GM18502 (cell line): Measurements from ENCODE around the gene MTCH2.
"Not testable (repeated sequence)": the region's sequence is repeated elsewhere in the genome, so short reads cannot be mapped to it uniquely, and the experiment has no call there.

Experiments
- ATAC-seq: cut with Tn5 transposase; IDR thresholded peaks from one replicate; pipeline ENCODE4 v1.9.1; 2021; ENCODE audit warnings: mild to moderate bottlenecking; ENCODE audit not compliant: unreplicated experiment, poor library complexity

MTCH2 gene

GRCh38 chr11:47641600-47642098 is 710 bp downstream of the MTCH2 start:
- no peak for ATAC-seq

DNA sequence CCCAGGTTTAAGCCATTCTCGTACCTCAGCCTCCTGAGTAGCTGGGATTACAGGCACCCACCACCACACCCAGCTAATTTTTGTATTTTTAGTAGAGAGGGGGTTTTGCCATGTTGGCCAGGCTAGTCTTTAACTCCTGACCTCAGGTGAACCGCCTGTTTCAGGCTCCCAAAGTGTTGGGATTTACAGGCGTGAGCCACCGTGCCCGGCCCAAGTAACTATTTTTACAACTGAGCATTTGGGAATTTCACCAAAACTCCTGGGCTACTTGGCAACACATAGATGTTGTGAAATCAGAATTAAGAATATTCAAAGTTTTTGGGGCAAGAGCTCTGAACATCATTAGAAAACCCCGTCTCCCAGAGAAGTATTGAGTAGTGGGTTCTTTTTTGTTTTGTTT is 1.9 kb downstream of the MTCH2 start:
- ATAC-seq = not testable (repeated sequence)

DNA sequence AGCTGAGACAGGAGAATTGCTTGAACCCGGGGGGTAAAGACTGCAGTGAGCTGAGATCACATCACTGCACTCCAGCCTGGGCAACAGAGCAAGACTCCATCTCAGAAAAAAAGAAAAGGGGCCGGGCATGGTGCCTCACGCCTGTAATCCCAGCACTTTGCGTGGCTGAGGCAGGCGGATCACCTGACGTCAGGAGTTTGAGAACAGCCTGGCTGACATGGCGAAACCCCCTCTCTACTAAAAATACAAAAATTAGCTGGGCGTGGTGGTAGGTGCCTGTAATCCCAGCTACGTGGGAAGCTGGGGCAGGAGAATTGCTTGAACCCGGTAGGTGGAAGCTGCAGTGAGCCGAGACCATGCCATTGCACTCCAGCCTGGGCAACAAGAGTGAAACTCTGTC is 6.0 kb downstream of the MTCH2 start:
- not testable (repeated sequence) for ATAC-seq

DNA sequence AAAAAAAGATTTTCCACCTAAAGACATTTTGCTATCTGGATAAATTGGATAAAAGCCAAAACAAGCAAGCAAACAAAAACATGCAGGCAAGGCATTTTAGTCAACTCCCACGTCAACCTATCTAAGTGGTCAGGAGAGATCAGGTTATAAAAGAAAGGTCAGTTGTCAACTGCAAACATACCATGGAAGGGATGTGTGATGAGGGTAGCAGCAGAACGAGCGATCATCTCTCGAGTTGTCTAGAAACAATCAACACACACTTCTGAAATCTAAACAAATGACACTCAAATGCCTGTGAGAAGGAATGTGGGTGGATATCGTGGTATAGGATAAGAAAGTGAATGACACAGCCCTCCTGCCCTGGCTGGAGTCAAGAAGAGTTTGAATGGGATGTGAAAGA is 10.9 kb downstream of the MTCH2 start:
- no peak for ATAC-seq

GRCh38 chr11:47628026-47628425 is 14.3 kb downstream of the MTCH2 start:
- ATAC-seq = no peak

GRCh38 chr11:47626234-47626633 is 16.1 kb downstream of the MTCH2 start:
- ATAC-seq = no peak

GRCh38 chr11:47620836-47621378 is 21.5 kb downstream of the MTCH2 start:
- ATAC-seq = no peak

GRCh38 chr11:47617417-47617809 is 24.9 kb downstream of the MTCH2 start:
- no peak for ATAC-seq

DNA sequence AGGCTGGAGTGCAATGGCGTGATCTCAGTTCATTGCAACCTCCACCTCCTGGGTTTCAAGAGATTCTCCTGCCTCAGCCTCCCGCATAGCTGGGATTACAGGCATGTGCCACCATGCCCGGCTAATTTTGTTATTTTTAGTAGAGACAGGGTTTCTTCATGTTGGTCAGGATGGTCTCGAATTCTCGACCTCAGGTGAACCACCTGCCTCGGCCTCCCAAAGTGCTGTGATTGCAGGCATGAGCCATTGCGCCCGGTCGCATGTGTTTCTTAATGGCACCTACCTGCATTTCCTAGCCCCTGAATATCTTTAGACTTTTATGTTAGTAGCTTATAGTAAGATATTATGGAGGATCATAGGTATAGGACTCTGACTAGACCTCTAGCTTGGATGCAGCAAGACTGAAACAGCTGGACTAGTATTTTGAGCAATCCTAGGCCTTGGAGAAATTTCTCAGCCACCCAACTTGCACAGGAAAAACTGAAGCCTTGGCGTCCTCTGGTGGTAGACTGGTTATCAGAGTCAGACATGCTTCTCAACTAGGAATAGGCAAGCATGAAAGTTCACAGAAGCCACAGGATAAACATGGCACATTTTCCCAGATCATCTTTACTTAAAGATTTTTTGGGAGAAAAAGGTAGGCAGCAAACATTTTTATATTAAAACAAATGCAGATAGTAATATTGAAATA is 25.5 kb downstream of the MTCH2 start:
- ATAC-seq = no peak

GRCh38 chr11:47615249-47615648 is 27.1 kb downstream of the MTCH2 start:
- ATAC-seq = no peak

DNA sequence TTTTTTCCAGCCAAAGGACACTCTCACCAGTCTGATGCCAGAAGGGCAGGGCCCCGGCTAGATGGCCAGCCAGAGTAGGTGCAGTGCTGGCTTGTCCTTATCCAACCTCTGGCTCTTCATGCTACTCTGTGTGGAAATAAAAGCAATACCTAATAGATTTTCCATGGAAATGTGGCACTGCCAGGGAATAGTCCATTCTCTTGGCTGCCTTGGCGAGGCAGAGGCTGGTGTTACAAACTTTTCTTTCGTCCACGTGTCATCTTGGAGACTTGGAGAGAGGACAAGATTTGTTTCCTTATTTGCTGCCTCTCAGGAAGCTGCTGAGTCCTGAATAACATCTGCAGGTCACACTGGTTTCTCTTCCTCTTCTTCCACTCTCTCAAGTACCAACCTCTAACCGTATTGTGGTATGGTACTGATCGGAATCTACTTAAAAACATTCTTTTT is 31.0 kb downstream of the MTCH2 start:
- peak; percentile 88 for ATAC-seq

DNA sequence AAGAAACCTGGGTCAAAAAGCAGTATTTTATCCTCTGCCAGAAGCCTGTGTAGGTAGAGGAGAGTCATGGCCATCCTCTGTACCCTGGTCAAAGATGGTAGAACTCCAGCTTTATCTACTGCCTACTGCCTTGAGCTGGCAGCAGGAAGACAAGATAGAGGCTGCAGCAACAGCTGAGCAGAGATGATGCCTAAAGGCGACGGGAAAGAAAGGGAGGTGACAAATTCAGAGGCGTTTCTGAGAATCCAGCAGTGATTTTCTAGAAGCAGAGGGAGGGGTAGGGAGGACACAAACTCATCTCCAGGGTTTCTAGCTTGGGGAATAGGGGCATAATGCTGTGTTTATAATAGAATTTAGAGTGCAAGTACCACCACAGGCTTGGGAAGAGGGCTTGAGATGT is 32.7 kb downstream of the MTCH2 start:
- no peak for ATAC-seq

DNA sequence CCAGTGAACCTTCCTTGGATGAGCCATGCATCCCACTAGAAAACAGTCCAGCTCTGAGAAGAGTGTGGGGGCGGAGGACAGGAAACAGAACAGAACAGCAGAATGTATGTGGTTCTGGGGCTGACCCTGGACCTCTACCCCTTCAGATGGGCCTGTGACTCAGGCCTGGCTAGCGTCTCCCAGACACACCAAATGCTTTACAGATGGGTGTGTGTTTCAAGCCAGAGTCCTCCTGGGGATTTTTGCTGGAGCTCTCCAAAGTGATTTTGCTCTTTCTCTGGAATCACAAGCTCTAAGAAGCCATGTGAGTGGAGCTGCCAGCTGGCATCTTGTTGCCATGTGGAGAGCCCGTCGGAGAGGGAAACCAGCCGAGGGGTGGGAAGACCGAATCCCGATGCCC is 35.0 kb downstream of the MTCH2 start:
- no peak for ATAC-seq

DNA sequence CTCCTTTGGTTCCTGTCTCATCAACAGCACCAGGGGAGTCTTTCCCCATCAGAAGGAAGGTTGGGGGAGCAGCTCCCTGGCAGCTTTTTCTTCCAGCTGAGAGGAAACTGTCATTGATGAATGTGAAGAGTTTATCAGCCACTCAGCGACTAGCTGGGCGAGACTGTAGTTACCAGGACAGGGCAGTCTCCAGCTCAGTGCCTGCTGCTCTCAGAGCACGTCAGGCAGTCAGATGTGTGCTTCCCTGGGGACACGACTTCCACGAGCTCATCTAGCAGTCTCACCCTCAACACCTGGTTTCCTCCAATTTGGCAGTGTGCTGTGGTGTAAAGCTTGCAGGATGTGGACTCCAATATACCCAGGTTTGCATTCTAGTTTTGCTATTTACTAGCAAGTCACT is 35.6 kb downstream of the MTCH2 start:
- no peak for ATAC-seq

- ATAC-seq = no peak
These were observed 36.4 kb downstream of the MTCH2 start for GRCh38 chr11:47605921-47606320.

DNA sequence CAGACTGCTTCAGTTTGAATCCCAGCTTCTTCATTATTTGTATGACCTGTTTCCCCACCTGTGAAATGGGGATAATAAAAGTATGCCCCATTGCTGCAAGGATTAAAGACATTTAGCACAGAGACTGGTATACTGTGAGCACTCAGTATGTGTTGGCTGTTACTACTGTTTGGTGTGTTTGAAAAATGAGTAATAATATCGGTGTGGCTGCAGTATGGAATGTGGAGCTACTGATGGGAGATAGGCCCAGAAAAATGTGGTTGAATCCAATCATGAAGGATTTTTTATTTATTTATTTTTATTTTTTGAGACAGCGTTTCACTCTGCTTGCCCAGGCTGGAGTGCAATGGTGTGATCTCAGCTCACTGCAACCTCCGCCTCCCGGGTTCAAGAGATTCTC is 39.1 kb downstream of the MTCH2 start:
- ATAC-seq = no peak

GRCh38 chr11:47599902-47600301 is 42.5 kb downstream of the MTCH2 start:
- no peak for ATAC-seq

DNA sequence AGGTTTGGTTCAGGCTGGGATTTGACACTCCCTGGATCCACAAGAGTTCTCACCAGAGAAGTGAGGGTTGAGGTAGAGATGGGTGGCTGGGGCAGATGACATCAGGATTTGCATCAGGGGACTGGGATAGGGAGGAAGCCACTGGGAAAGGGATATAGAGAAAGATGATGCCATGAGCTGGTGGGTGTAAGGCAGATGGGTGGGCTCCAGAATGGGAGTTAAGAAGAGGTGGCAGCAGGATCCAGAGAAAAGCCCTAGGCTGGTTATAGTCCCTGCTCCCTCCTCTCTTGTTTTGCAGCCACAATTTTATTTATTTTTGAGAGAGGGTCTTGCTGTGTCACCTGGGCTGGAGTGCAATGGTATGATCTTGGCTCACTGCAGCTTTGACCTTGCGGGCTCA is 46.4 kb downstream of the MTCH2 start:
- ATAC-seq = no peak

GRCh38 chr11:47595029-47595428 is 47.3 kb downstream of the MTCH2 start:
- ATAC-seq = no peak

DNA sequence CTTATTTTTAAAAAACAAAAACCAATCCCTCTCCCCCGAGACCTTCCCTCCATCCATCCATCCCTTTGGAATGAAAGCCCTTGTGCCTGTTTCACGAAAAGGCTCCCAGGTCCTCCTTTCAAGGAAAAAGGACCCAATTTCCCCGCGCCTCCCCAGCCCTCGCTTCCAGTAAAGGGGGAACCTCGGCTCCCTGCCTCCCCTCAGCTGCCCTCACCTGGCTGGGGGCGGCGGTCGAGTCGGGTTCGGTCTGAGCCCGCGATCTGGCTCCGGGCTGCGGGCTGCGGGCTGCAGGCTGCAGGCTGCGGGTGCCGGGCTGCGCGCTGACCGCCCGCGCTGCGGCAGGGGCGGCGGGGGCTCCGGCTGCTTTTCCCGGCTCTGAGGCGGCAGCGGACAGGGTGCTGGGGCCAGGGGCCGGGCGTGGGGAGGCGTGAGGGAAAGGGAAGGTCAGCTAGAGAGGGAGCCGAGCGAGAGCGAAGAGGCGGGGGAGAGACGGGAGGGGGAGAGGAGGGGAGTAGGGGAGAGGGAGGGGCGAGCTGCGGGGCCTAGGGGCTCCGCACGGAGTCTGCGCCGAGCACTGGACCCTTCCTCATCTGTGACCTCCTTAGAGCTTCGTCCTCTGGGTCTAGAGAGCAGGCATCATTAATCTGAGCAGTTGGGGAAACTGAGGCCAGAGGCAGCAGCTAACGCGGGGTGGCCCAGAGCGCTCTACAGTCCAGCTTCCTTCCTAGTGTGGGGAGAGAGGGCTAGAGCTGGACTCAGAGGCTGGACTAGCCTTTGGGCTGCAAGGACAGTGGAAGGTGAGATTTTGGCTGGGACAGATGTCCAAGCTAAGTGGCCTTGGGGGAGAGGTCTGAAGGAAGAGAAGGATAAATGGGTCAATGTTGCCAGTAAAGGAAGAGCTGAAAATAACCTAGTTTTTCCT is 48.2 kb downstream of the MTCH2 start, which contains the start of gene C1QTNF4:
TSS of gene C1QTNF4 (minus strand) at position 478 of the 922 bp plus-strand sequence. CDS start 3,601 bp downstream, outside the sequence.
- no peak for ATAC-seq

DNA sequence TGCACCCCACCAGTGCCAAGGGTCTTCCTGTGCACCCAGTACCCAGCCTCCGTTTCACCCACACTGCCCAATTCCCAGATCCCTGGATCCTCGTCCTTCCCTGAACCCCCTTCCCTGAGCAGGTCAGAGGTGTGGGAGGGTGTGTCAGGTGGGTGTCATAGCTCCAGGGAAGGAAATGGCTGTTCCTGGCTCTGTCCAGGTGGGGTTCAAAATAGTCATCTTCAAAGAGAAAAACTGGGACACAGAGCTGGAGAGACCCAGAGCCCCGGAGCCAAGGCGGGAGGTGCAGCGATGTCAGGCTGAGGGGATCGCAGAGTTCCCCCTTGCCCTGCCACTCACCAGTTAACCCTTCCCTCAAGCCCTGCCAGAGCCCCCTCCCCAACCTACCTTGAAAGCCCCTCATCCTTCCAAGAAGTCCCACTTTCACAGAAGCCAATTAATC is 48.8 kb downstream of the MTCH2 start:
- ATAC-seq = no peak
